DMS153 (cell line): ENCODE data around the gene DRGX.

ENCODE experiments used
- DNase-seq: peaks from one replicate; lab custom pipeline; 2025; lab: John Stamatoyannopoulos, UW

Gene DRGX

GRCh38 chr10:49318755-49319154, 77.1 kb downstream of the DRGX start:
- DNase-seq: no peak

- DNase-seq: no peak
Measured at GRCh38 chr10:49318028-49318427, 77.9 kb downstream of the DRGX start.

GRCh38 chr10:49314806-49315205, 81.1 kb downstream of the DRGX start:
- DNase-seq: no peak
